GM12891 (cell line): Measurements from ENCODE around the gene PARVB.

ENCODE experiments used
- PAX5 ChIP-seq: IDR thresholded peaks from 2 replicates; pipeline ENCODE4 v1.6.1; 2011; ENCODE audit warnings: low read length, moderate library complexity, mild to moderate bottlenecking; ENCODE audit not compliant: insufficient read depth, severe bottlenecking
- POLR2A ChIP-seq: IDR thresholded peaks from 2 replicates; pipeline ENCODE4 v1.6.1; 2011; ENCODE audit warnings: low read depth, low read length, control low read depth
- POLR2AphosphoS5 ChIP-seq: IDR thresholded peaks from 2 replicates; pipeline ENCODE4 v1.6.1; 2011; ENCODE audit warnings: low read depth, low read length, control low read depth
- SPI1 ChIP-seq: IDR thresholded peaks from 2 replicates; pipeline ENCODE4 v1.6.1; 2011; ENCODE audit warnings: low read depth, low read length, control low read depth
- TAF1 ChIP-seq: IDR thresholded peaks from 2 replicates; pipeline ENCODE4 v1.6.1; 2011; ENCODE audit warnings: low read depth, low read length, control low read depth

- no peak for TF ChIP-seq POLR2AphosphoS5
- no peak for TF ChIP-seq POLR2A
- TF ChIP-seq TAF1 = no peak
- TF ChIP-seq PAX5 = no peak
- TF ChIP-seq SPI1 = no peak
Measured at GRCh38 chr22:44012591-44012990, 11.5 kb upstream of the PARVB start.
